PC-9 (cell line): ENCODE results near the gene SMIM38. TPM values are rescaled to one million over a fixed set of nuclear protein-coding genes. Genes with fewer than 3 reads are reported as not detected.

Experiments
- BruUV-seq: library from RNA; stranded (reverse); fragments of 400-500 nt; replicated peaks from 2 replicates; lab custom pipeline; 2021; lab: Mats Ljungman, UMichigan
- CTCF ChIA-PET: fragments of 300-600 bp; sonication (Branson Sonifier 250); formaldehyde crosslinking; loops from one replicate; lab custom pipeline; 2022; ENCODE audit warnings: antibody characterized with exemption; lab: Charles Lee
- POLR2A ChIA-PET: fragments of 300-600 bp; sonication (Branson Sonifier 250); formaldehyde crosslinking; loops from one replicate; lab custom pipeline; 2022; ENCODE audit warnings: antibody characterized with exemption; ENCODE audit not compliant: unreplicated experiment; lab: Charles Lee
- DNase-seq, 2 experiments: peaks; one replicate each; pipeline versions ENCODE4 v3.0.0 to v3.0.0-alpha.2; 2015 to 2022; ENCODE audit warnings: mixed read lengths in 1 of 2
- H2AFZ ChIP-seq: fragments of 200-600 bp; sonication (generic); 2 replicates; pipeline ENCODE4 v1.8.1; 2017; ENCODE audit warnings: antibody characterized with exemption
- H3F3A ChIP-seq: fragments of 200-600 bp; sonication (generic); 2 replicates; pipeline ENCODE4 v1.8.1; 2017; ENCODE audit warnings: antibody characterized with exemption, mild to moderate bottlenecking, low read depth; ENCODE audit not compliant: insufficient read depth
- H3K27ac ChIP-seq: fragments of 200-600 bp; sonication (generic); 2 replicates; pipeline ENCODE4 v1.6.1; 2016; ENCODE audit warnings: mixed run types
- H3K27me3 ChIP-seq: fragments of 200-600 bp; sonication (generic); 2 replicates; pipeline ENCODE4 v1.6.1; 2016; ENCODE audit warnings: low read depth, mixed run types; ENCODE audit not compliant: insufficient read depth
- H3K36me3 ChIP-seq: fragments of 200-600 bp; sonication (generic); 2 replicates; pipeline ENCODE4 v1.6.1; 2016; ENCODE audit warnings: low read depth, mixed run types
- H3K4me1 ChIP-seq: fragments of 200-600 bp; sonication (generic); replicated peaks from 2 replicates; pipeline ENCODE4 v1.6.1; 2016; ENCODE audit warnings: mixed run types; ENCODE audit not compliant: insufficient read depth
- H3K4me2 ChIP-seq: fragments of 200-600 bp; sonication (generic); 2 replicates; pipeline ENCODE4 v1.6.1; 2017; ENCODE audit warnings: mixed run types
- H3K4me3 ChIP-seq: fragments of 200-600 bp; sonication (generic); 2 replicates; pipeline ENCODE4 v1.6.1; 2016; ENCODE audit warnings: mixed run types
- H3K79me2 ChIP-seq: fragments of 200-600 bp; sonication (generic); 2 replicates; pipeline ENCODE4 v1.6.1; 2017; ENCODE audit warnings: low read depth, mixed run types
- H3K9me2 ChIP-seq: fragments of 200-600 bp; sonication (generic); 2 replicates; pipeline ENCODE4 v1.8.1; 2017; ENCODE audit warnings: mild to moderate bottlenecking; ENCODE audit not compliant: insufficient read depth
- H3K9me3 ChIP-seq: fragments of 200-600 bp; sonication (generic); 2 replicates; pipeline ENCODE4 v1.8.1; 2016; ENCODE audit warnings: low read depth; ENCODE audit not compliant: insufficient read depth
- H4K20me1 ChIP-seq: fragments of 200-600 bp; sonication (generic); 2 replicates; pipeline ENCODE4 v1.8.1; 2017; ENCODE audit not compliant: insufficient read depth
- CTCF ChIP-seq: fragments of 200-600 bp; sonication (generic); conservative IDR thresholded peaks from 2 replicates; pipeline ENCODE4 v1.6.1; 2017; ENCODE audit warnings: mixed run types, antibody characterized with exemption, mild to moderate bottlenecking, moderate library complexity
- EZH2 ChIP-seq: fragments of 200-600 bp; sonication (generic); IDR thresholded peaks from 2 replicates; pipeline ENCODE4 v1.8.0; 2017; ENCODE audit warnings: antibody characterized with exemption, low read depth
- intact Hi-C: fragments of 100-400 bp; cut with micrococcal nuclease; formaldehyde crosslinking; loops from one replicate; pipeline ENCODE4 v1.10.0; 2022; ENCODE audit not compliant: unreplicated experiment
- total RNA-seq: library from RNA; stranded (reverse); gene quantifications from 2 replicates; pipeline ENCODE4 v1.2.3, GENCODE V29; 2021

Gene SMIM38
- total RNA-seq, 1 experiment from 2014 or later = 0.26 TPM

- no peak overlapping the region; the same call in 1 of the 2 replicates for H2AFZ ChIP-seq
- ChIA-PET POLR2A (interaction anchor here (0.6 kb wide), 1 partner anchor 406 kb away, joined by 3 read pairs; no protein-coding TSS in a partner anchor), CTCF (no interaction called here)
- no peaks in the 10 kb centered on the region for H3K27me3 ChIP-seq
- intact Hi-C loops = no loop called here
- H3K9me3 ChIP-seq = no peaks in the 10 kb centered on the region
- peaks cover 23% of the 10 kb centered on the region; the same call in 1 of the 2 replicates for H3F3A ChIP-seq
- no peaks in the 10 kb centered on the region for H3K9me2 ChIP-seq
- BruUV-seq = no TSS peak
- TF ChIP-seq CTCF (peak; percentile 50; the same call in 1 of the 2 replicates), EZH2 (no peak)
- no peaks in the 10 kb centered on the region for H3K79me2 ChIP-seq
- peak overlapping the region; percentile 71 for H3K4me2 ChIP-seq
- H4K20me1 ChIP-seq = no peaks in the 10 kb centered on the region
- peak overlapping the region; percentile 66 for H3K27ac ChIP-seq
- peaks cover 53% of the 10 kb centered on the region for H3K4me1 ChIP-seq
- peak overlapping the region; percentile 19; the same call in 1 of the 2 replicates for H3K4me3 ChIP-seq
- DNase-seq = peak; percentile 52 to 91
- H3K36me3 ChIP-seq = no peaks in the 10 kb centered on the region
Measured at GRCh38 chr11:69166218-69167115, 10.7 kb downstream of the SMIM38 start.

- intact Hi-C loops = no loop called here
- Histone ChIP-seq H3K4me2 (peak overlapping the region; percentile 71), H3K9me3 (no peaks in the 10 kb centered on the region), H3K4me3 (peak overlapping the region; percentile 19; the same call in 1 of the 2 replicates), H3K9me2 (no peaks in the 10 kb centered on the region), H4K20me1 (no peaks in the 10 kb centered on the region), H3F3A (peaks cover 26% of the 10 kb centered on the region; the same call in 1 of the 2 replicates), H3K36me3 (no peaks in the 10 kb centered on the region), H3K27ac (peak overlapping the region; percentile 72), H2AFZ (no peak overlapping the region), H3K4me1 (peaks cover 53% of the 10 kb centered on the region), H3K79me2 (no peaks in the 10 kb centered on the region), H3K27me3 (no peaks in the 10 kb centered on the region)
- CTCF ChIA-PET = no interaction called here
- POLR2A ChIA-PET = no interaction called here
- TF ChIP-seq EZH2 = no peak
- TF ChIP-seq CTCF = no peak
- no TSS peak for BruUV-seq
- DNase-seq = no peak
Measured at GRCh38 chr11:69167130-69167915, 11.6 kb downstream of the SMIM38 start.
